ENCODE results near the gene GRIFIN.

The GRIFIN gene

GRCh38 chr7:2476298-2476697 is at the start of gene GRIFIN:
Gene GRIFIN (minus strand): TSS chr7:2476398. CDS start chr7:2476383, 15 bp downstream.
- no peak for DNase-seq (ENCODE audit: low spot score)
- H3K4me3 ChIP-seq: no peak within 1 kb of the TSS
- no peak within 1 kb of the TSS for H3K27ac ChIP-seq
- TF ChIP-seq CTCF (IDR thresholded peaks at IDR 0.05): no peak

GRCh38 chr7:2524808-2525657 is 48.8 kb upstream of the GRIFIN start:
- no peak for DNase-seq (ENCODE audit: low spot score)

GRCh38 chr7:2523941-2524807 is 48.0 kb upstream of the GRIFIN start:
- Histone ChIP-seq H3K27ac (peak overlapping the region in 1 of 2 donors; percentile 55), H3K4me3 (peak overlapping the region; percentile 84)
- no peak for DNase-seq (ENCODE audit: low spot score)
- no peak for TF ChIP-seq CTCF (IDR thresholded peaks at IDR 0.05)

More at GRCh38 chr7:2524808-2525657, 48.8 kb upstream of the GRIFIN start:
- no peak for TF ChIP-seq CTCF (IDR thresholded peaks at IDR 0.05)
- Histone ChIP-seq H3K27ac (peak overlapping the region in 1 of 2 donors; percentile 4), H3K4me3 (no peak overlapping the region)

- DNase-seq (ENCODE audit: low spot score): no peak
- TF ChIP-seq CTCF (IDR thresholded peaks at IDR 0.05): no peak
- Histone ChIP-seq H3K4me3 (peak overlapping the region; percentile 84), H3K27ac (peak overlapping the region in 1 of 2 donors; percentile 55)
These were observed 47.3 kb upstream of the GRIFIN start for GRCh38 chr7:2523461-2523936.

- no peak for DNase-seq (ENCODE audit: low spot score)
- no peak for TF ChIP-seq CTCF (IDR thresholded peaks at IDR 0.05)
- Histone ChIP-seq H3K4me3 (peak overlapping the region; percentile 84), H3K27ac (peak overlapping the region in 1 of 2 donors; percentile 55)
These were observed 46.7 kb upstream of the GRIFIN start for GRCh38 chr7:2522780-2523433.

GRCh38 chr7:2521952-2522591 is 45.9 kb upstream of the GRIFIN start:
- TF ChIP-seq CTCF (IDR thresholded peaks at IDR 0.05): no peak
- Histone ChIP-seq H3K4me3 (peak overlapping the region; percentile 84), H3K27ac (peak overlapping the region in 1 of 2 donors; percentile 55)
- no peak for DNase-seq (ENCODE audit: low spot score)

All from coronary artery (tissue), 2 donors.